Activated B cell treated with CpG ODN at 0.5 μM for 24 hours (primary cell): ENCODE measurements around the gene UBQLN1. TPM values are rescaled to one million over a fixed set of nuclear protein-coding genes. Genes with fewer than 3 reads are reported as not detected.

Source experiments
- ATAC-seq: fragments of 200-7000 bp; cut with Tn5 transposase; one replicate; pipeline ENCODE4 v1.10.0; 2021; ENCODE audit warnings: low read depth, mild to moderate bottlenecking, moderate library complexity
- CTCF ChIA-PET: fragments of 350-600 bp; sonication (Branson Sonifier 250); formaldehyde crosslinking; loops from one replicate; lab custom pipeline; 2021; ENCODE audit warnings: antibody characterized with exemption; lab: Charles Lee
- POLR2A ChIA-PET: fragments of 350-600 bp; sonication (Branson Sonifier 250); formaldehyde crosslinking; loops from one replicate; lab custom pipeline; 2021; ENCODE audit warnings: antibody characterized with exemption; lab: Charles Lee
- DNase-seq: peaks from one replicate; pipeline ENCODE4 v3.0.0; 2022
- H3K27ac Mint-ChIP-seq: one replicate; pipeline ENCODE4 v1.8.0; 2020; ENCODE audit warnings: mixed read lengths
- H3K27me3 Mint-ChIP-seq: one replicate; pipeline ENCODE4 v1.8.0; 2021; ENCODE audit warnings: mixed read lengths
- H3K36me3 Mint-ChIP-seq: one replicate; pipeline ENCODE4 v1.8.0; 2021; ENCODE audit warnings: low read depth, mixed read lengths
- H3K4me1 Mint-ChIP-seq: one replicate; pipeline ENCODE4 v1.8.0; 2021; ENCODE audit warnings: mixed read lengths
- H3K4me3 Mint-ChIP-seq: one replicate; pipeline ENCODE4 v1.8.0; 2020; ENCODE audit warnings: mild to moderate bottlenecking, mixed read lengths
- H3K9me3 Mint-ChIP-seq: one replicate; pipeline ENCODE4 v1.8.0; 2020; ENCODE audit warnings: mixed read lengths
- intact Hi-C: fragments of 100-400 bp; cut with micrococcal nuclease; formaldehyde crosslinking; loops from one replicate; pipeline ENCODE4 v1.15.1; 2024
- total RNA-seq: library from RNA; stranded (reverse); gene quantifications from 2 replicates; pipeline ENCODE4 v1.2.3, GENCODE V29; 2022
- TF ChIP-seq, protein P1 (sequence below): fragments of 200-600 bp; IDR thresholded peaks from one replicate; pipeline ENCODE4 v1.8.0; 2022; ENCODE audit warnings: antibody characterized with exemption, mild to moderate bottlenecking

The UBQLN1 gene
- total RNA-seq, 1 donor from 2014 or later: 96.8 TPM

DNA sequence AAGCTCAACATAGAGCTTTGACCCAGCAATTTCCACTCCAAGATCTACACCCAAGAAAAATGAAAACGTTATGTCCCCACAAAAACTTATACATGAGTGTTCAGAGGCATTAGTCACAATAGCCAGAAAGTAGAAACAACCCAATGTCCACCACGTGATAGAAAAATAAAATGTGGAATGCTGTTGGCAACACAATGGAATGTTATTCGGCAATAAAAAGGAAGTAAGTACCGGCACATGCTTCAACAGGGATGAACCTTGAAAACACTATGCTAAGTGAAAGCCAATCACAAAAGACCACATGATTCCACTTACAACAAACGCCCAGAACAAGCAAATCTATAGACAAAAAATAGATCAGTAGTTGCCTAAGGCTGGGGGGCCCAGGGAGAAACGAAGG lies 6.0 kb downstream of the UBQLN1 start:
- H3K4me3 Mint-ChIP-seq: peak overlapping the region; percentile 5
- POLR2A ChIA-PET: no interaction called here

DNA sequence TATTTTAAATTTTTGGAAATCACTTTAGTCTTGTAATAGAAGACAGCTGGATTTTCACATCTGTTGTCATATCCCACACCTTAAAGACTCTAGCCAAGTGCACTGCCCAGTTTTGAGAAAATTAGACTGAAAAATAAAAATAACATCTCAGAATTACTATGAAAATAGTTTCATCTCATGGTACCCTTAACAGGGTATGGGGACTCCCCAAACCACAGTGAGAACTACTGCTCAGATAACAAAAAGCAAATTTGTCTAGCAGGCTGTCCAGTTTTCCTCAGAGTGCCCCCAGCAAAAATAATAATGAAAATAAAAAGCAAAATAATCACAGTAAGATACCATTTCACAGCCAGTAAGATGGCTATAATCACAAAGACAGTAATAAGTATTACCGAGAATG lies 6.5 kb downstream of the UBQLN1 start:
- CTCF ChIA-PET: interaction anchor here (1.0 kb wide), 1 partner anchor 192 kb away, joined by 4 read pairs; no protein-coding TSS in a partner anchor
- no peak for DNase-seq

More for the DNA sequence above, 6.0 kb downstream of the UBQLN1 start:
- DNase-seq (no peak), ATAC-seq (no peak)
- CTCF ChIA-PET: interaction anchor here (1.0 kb wide), 1 partner anchor 193 kb away, joined by 4 read pairs; no protein-coding TSS in a partner anchor
- Mint-ChIP-seq H3K27ac (no peak overlapping the region), H3K4me1 (peaks cover 77% of the 10 kb centered on the region), H3K36me3 (peaks cover 16% of the 10 kb centered on the region), H3K27me3 (no peaks in the 10 kb centered on the region), H3K9me3 (peaks cover 2% of the 10 kb centered on the region)
- TF ChIP-seq, protein P1, sequence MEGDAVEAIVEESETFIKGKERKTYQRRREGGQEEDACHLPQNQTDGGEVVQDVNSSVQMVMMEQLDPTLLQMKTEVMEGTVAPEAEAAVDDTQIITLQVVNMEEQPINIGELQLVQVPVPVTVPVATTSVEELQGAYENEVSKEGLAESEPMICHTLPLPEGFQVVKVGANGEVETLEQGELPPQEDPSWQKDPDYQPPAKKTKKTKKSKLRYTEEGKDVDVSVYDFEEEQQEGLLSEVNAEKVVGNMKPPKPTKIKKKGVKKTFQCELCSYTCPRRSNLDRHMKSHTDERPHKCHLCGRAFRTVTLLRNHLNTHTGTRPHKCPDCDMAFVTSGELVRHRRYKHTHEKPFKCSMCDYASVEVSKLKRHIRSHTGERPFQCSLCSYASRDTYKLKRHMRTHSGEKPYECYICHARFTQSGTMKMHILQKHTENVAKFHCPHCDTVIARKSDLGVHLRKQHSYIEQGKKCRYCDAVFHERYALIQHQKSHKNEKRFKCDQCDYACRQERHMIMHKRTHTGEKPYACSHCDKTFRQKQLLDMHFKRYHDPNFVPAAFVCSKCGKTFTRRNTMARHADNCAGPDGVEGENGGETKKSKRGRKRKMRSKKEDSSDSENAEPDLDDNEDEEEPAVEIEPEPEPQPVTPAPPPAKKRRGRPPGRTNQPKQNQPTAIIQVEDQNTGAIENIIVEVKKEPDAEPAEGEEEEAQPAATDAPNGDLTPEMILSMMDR: no peak
- intact Hi-C loops: no loop called here

DNA sequence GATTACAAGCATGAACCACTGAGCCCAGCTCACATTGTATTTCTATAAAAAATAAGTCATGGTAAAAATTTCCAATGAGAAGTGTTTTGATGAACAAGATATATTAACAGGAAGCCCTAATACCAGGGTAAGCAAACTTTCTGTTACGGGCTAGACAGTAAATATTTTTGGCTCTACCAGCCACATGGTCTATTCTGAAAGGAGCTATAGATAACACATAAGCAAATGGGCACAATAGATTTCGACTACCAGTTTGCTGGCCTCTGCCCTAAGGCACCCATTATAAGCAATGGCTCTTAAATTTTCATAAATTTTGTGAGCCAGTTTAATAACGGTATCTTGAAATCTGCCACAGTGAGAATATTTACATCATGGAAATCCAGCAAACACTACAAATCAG lies 8.1 kb downstream of the UBQLN1 start:
- ChIA-PET CTCF (no interaction called here), POLR2A (interaction anchor here (1.3 kb wide), 1 partner anchor 8 kb away, joined by 6 read pairs; the partner anchor contains the start of gene UBQLN1)
- Mint-ChIP-seq H3K9me3 (no peaks in the 10 kb centered on the region), H3K4me1 (peaks cover 74% of the 10 kb centered on the region), H3K27me3 (no peaks in the 10 kb centered on the region), H3K27ac (no peak overlapping the region), H3K4me3 (no peak overlapping the region), H3K36me3 (peaks cover 4% of the 10 kb centered on the region)
- TF ChIP-seq, protein P1: no peak
- DNase-seq (no peak), ATAC-seq (no peak)
- intact Hi-C loops: no loop called here

More for the DNA sequence above, 6.5 kb downstream of the UBQLN1 start:
- no peak overlapping the region for H3K4me3 Mint-ChIP-seq
- H3K27me3 Mint-ChIP-seq: no peaks in the 10 kb centered on the region
- POLR2A ChIA-PET: no interaction called here
- ATAC-seq: no peak
- H3K4me1 Mint-ChIP-seq: peaks cover 77% of the 10 kb centered on the region
- intact Hi-C loops: no loop called here
- peaks cover 13% of the 10 kb centered on the region for H3K36me3 Mint-ChIP-seq
- no peak overlapping the region for H3K27ac Mint-ChIP-seq
- peaks cover 2% of the 10 kb centered on the region for H3K9me3 Mint-ChIP-seq
- TF ChIP-seq, protein P1: no peak

DNA sequence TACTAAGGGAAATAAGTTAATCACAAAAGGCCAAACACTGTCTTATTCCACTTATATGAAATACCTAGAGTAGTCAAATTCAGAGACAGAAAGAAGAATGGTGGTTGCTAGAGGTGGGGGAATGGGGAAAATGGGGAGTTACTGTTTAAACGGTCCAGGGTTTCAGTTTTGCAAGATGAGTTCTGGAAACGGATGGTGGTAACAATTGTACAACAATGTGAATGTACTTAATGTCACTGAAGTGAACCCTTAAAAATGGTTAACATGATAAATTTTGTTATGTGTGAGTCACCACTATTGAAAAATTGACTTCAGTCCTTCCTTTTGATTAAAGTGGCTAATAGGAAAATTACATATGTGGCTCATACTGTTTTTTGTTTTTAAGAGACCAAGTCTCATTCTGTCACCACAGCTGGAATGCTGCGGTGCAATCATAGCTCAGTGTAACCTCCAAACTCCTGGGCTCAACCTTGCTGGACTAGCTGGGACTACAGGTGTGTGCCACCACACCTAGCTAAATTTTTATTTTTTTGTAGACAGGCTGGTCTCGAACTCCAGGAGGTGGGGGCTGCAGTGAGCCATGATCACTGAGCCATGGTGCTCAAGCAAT lies 8.7 kb downstream of the UBQLN1 start:
- H3K27ac Mint-ChIP-seq: no peak overlapping the region
- intact Hi-C loops: no loop called here
- H3K4me1 Mint-ChIP-seq: peaks cover 76% of the 10 kb centered on the region
- ATAC-seq (no peak), DNase-seq (no peak)
- peaks cover 4% of the 10 kb centered on the region for H3K36me3 Mint-ChIP-seq
- TF ChIP-seq, protein P1: no peak
- H3K9me3 Mint-ChIP-seq: no peaks in the 10 kb centered on the region
- no peaks in the 10 kb centered on the region for H3K27me3 Mint-ChIP-seq
- ChIA-PET CTCF (no interaction called here), POLR2A (interaction anchor here (0.7 to 1.3 kb wide), 2 partner anchors 9 to 225 kb away, joined by 6 read pairs; partner anchors contain the start of gene UBQLN1)
- H3K4me3 Mint-ChIP-seq: no peak overlapping the region

DNA sequence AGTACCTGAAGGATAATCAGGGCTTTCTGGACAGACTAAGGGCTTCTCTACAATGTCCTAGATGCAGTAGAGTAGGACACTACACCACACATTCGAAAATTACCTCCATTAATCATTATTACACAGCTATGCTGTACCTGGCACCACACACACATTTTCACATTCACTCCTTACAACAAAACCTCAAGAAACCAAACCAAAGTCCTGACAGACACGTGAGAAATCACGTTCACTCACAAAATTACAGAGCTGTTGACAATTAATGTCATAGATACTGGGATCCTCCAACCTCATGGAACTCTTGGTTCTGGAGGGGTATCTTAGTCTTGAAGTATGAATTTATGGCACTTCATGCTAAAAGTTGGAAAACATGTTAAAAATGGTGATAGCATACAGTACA lies 16.3 kb downstream of the UBQLN1 start:
- Mint-ChIP-seq H3K36me3 (peaks cover 8% of the 10 kb centered on the region), H3K4me1 (peaks cover 87% of the 10 kb centered on the region), H3K9me3 (no peaks in the 10 kb centered on the region), H3K4me3 (no peak overlapping the region), H3K27me3 (no peaks in the 10 kb centered on the region), H3K27ac (no peak overlapping the region)
- DNase-seq (no peak), ATAC-seq (no peak)
- ChIA-PET CTCF (no interaction called here), POLR2A (no interaction called here)
- TF ChIP-seq, protein P1: no peak
- intact Hi-C loops: no loop called here
